Upper lobe of right lung (tissue), 1 donor: ENCODE measurements around the gene ARHGEF28. TPM values are rescaled to one million over a fixed set of nuclear protein-coding genes. Genes with fewer than 3 reads are reported as not detected.

ENCODE experiments used
- ATAC-seq: fragments of 200-7000 bp; cut with Tn5 transposase; one replicate; pipeline ENCODE4 v1.9.1; 2020; ENCODE audit warnings: mild to moderate bottlenecking, moderate library complexity
- DNase-seq: peaks from one replicate; pipeline ENCODE4 v3.0.0-alpha.2; 2020
- H3K27ac ChIP-seq: fragments of 200-600 bp; one replicate; pipeline ENCODE4 v1.8.0; 2022
- H3K27me3 ChIP-seq: fragments of 200-600 bp; one replicate; pipeline ENCODE4 v1.8.0; 2022; ENCODE audit warnings: mild to moderate bottlenecking
- H3K36me3 ChIP-seq: fragments of 200-600 bp; one replicate; pipeline ENCODE4 v1.8.0; 2022
- H3K4me1 ChIP-seq: fragments of 200-600 bp; one replicate; pipeline ENCODE4 v1.8.0; 2022
- H3K4me3 ChIP-seq: fragments of 200-600 bp; one replicate; pipeline ENCODE4 v1.8.0; 2022; ENCODE audit warnings: mild to moderate bottlenecking
- H3K9me3 ChIP-seq: fragments of 200-600 bp; one replicate; pipeline ENCODE4 v1.8.0; 2022
- intact Hi-C: fragments of 100-400 bp; cut with DNase I; formaldehyde crosslinking; loops from one replicate; pipeline ENCODE4 v1.11.0; 2022
- total RNA-seq: library from RNA; stranded (reverse); fragmentation: NEBNext Ultra II Directional; extraction: Animal tissue kit (Norgen Biotek cat#: 25700); gene quantifications from one replicate; pipeline ENCODE4 v1.2.1, GENCODE V29; 2021
- TF ChIP-seq, protein P1 (sequence below): fragments of 200-600 bp; IDR thresholded peaks from one replicate; pipeline ENCODE4 v1.8.0; 2022; ENCODE audit warnings: antibody characterized with exemption
- donor health status: DM: no; HTN: yes; CAD: no; lungs with severe emphysema.

The ARHGEF28 gene
- total RNA-seq, 1 donor from 2014 or later: 22.3 TPM

DNA sequence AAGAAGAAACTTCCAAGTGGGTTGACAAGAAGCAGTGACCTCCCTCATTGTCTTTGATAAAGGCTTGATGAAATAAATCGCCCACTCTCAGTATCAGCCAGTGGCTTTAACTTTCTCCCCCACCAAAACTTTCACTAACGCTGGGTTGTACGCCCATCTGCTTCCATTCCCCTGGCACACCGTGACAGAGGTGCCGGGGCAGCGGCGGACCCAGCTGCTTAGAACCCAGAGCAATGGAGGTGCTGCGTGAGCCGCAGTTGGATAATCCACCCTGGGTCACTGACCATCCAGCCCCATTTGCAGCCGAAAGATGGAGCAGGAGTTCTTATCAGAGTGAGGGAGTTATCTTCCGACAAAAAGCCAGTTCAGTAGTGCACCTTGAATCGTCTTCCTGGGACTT, 270.7 kb downstream of the ARHGEF28 start:
- peaks cover 6% of the 10 kb centered on the region for H3K4me1 ChIP-seq
- H3K27me3 ChIP-seq: no peaks in the 10 kb centered on the region
- no peak overlapping the region for H3K27ac ChIP-seq
- H3K4me3 ChIP-seq: no peak overlapping the region
- intact Hi-C loops: no loop called here
- TF ChIP-seq, protein P1, sequence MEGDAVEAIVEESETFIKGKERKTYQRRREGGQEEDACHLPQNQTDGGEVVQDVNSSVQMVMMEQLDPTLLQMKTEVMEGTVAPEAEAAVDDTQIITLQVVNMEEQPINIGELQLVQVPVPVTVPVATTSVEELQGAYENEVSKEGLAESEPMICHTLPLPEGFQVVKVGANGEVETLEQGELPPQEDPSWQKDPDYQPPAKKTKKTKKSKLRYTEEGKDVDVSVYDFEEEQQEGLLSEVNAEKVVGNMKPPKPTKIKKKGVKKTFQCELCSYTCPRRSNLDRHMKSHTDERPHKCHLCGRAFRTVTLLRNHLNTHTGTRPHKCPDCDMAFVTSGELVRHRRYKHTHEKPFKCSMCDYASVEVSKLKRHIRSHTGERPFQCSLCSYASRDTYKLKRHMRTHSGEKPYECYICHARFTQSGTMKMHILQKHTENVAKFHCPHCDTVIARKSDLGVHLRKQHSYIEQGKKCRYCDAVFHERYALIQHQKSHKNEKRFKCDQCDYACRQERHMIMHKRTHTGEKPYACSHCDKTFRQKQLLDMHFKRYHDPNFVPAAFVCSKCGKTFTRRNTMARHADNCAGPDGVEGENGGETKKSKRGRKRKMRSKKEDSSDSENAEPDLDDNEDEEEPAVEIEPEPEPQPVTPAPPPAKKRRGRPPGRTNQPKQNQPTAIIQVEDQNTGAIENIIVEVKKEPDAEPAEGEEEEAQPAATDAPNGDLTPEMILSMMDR: no peak
- no peak for DNase-seq
- no peaks in the 10 kb centered on the region for H3K9me3 ChIP-seq
- peaks cover 16% of the 10 kb centered on the region for H3K36me3 ChIP-seq
- ATAC-seq: no peak

DNA sequence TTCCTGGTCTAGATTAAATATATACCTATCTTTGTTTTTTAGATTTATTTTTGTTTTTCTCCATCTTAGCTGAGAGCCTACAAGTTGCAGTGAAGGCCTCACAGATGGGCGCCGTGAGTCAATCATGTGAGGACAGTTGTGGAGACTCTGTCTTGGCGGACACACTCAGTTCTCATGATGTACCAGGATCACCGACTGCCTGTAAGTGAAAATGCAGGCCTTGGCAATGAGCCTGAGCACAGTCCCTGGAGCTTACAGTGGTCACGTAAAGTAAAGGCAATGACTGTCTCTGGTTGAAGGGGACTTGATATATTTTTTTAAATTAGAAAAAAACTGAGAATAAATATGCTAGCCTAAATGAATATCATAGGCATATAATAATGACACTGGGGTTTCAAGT, 271.9 kb downstream of the ARHGEF28 start:
- Histone ChIP-seq H3K4me3 (no peak overlapping the region), H3K27ac (no peak overlapping the region), H3K9me3 (no peaks in the 10 kb centered on the region), H3K4me1 (peaks cover 9% of the 10 kb centered on the region), H3K36me3 (peaks cover 16% of the 10 kb centered on the region), H3K27me3 (no peaks in the 10 kb centered on the region)
- intact Hi-C loops: no loop called here
- DNase-seq: no peak
- no peak for ATAC-seq
- TF ChIP-seq, protein P1: no peak

- H3K4me3 ChIP-seq: no peak overlapping the region
- H3K27ac ChIP-seq: no peak overlapping the region
- H3K4me1 ChIP-seq: peaks cover 9% of the 10 kb centered on the region
- no peak for ATAC-seq
- TF ChIP-seq, protein P1: no peak
- intact Hi-C loops: no loop called here
- no peaks in the 10 kb centered on the region for H3K9me3 ChIP-seq
- peaks cover 10% of the 10 kb centered on the region for H3K36me3 ChIP-seq
- DNase-seq: no peak
- H3K27me3 ChIP-seq: no peaks in the 10 kb centered on the region
Measured at GRCh38 chr5:73899055-73899454, 273.1 kb downstream of the ARHGEF28 start.

DNA sequence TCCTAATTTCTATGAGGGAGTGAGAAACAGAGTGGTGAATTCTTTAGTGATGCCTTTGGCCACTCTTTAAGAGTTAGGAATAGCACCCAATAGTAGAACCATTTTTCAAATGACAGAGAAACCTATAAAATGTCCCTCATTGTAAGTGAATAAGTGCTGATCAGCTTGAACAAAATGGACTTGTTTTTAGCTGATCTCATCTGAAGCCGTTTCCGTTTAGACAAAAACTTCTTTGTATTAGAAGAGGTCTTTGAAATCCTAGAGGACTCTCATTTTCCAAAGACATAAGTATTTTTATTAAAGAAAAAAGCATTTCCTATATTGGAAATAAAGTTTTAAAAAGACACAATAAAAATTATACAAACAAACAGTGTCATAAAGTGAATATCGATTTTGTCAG, 273.9 kb downstream of the ARHGEF28 start:
- H3K4me3 ChIP-seq: no peak overlapping the region
- no peak for DNase-seq
- H3K9me3 ChIP-seq: no peaks in the 10 kb centered on the region
- H3K4me1 ChIP-seq: peaks cover 9% of the 10 kb centered on the region
- no peak overlapping the region for H3K27ac ChIP-seq
- no peak for ATAC-seq
- TF ChIP-seq, protein P1: no peak
- no peaks in the 10 kb centered on the region for H3K27me3 ChIP-seq
- intact Hi-C loops: loop anchor here (5.0 kb wide), 1 partner anchor 747 kb away; no protein-coding TSS in a partner anchor
- peaks cover 14% of the 10 kb centered on the region for H3K36me3 ChIP-seq

GRCh38 chr5:73900566-73900965, 274.6 kb downstream of the ARHGEF28 start:
- Histone ChIP-seq H3K27me3 (no peaks in the 10 kb centered on the region), H3K4me3 (no peak overlapping the region), H3K27ac (no peak overlapping the region), H3K36me3 (peaks cover 15% of the 10 kb centered on the region), H3K9me3 (no peaks in the 10 kb centered on the region), H3K4me1 (peaks cover 9% of the 10 kb centered on the region)
- DNase-seq: no peak
- intact Hi-C loops: loop anchor here (5.0 kb wide), 1 partner anchor 747 kb away; no protein-coding TSS in a partner anchor
- no peak for ATAC-seq
- TF ChIP-seq, protein P1: no peak

DNA sequence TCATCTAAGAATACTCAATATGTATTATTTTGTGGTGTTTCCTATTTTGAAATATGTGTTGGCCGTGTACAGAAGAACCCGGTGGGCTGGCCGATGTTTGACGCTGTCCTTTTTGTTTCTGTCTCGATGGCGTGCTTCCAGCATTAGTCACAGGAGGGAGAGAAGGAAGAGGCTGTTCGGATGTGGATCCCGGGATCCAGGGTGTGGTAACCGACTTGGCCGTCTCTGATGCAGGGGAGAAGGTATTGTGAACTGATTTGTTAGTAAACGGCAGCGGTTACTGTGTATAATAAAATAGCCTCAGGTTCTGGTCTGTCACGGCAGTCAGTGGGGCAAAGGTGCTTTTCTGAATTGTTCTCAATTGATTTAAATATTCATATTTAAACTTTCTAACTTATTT, 275.0 kb downstream of the ARHGEF28 start:
- intact Hi-C loops: loop anchor here (5.0 kb wide), 1 partner anchor 746 kb away; no protein-coding TSS in a partner anchor
- DNase-seq (no peak), ATAC-seq (no peak)
- H3K4me1 ChIP-seq: peaks cover 9% of the 10 kb centered on the region
- TF ChIP-seq, protein P1: no peak
- H3K4me3 ChIP-seq: no peak overlapping the region
- H3K9me3 ChIP-seq: no peaks in the 10 kb centered on the region
- no peak overlapping the region for H3K27ac ChIP-seq
- H3K27me3 ChIP-seq: no peaks in the 10 kb centered on the region
- H3K36me3 ChIP-seq: peaks cover 15% of the 10 kb centered on the region
